Stimulated activated CD8-positive, alpha-beta memory T cell treated with anti-CD3 and anti-CD28 coated beads, Interleukin-15, amount 100 ng/mL, for 1 hour (primary cell): ENCODE results near the gene NUDT11.
"Not testable (repeated sequence)": the region's sequence is repeated elsewhere in the genome, so short reads cannot be mapped to it uniquely, and the experiment has no call there.

Source experiments
- DNase-seq: peaks from one replicate; pipeline ENCODE4 v3.0.0-alpha.2; 2020; ENCODE audit warnings: low read depth

NUDT11 gene

GRCh38 chrX:51496501-51497291 lies at the start of gene NUDT11:
Gene NUDT11, minus strand, starts transcription at chrX:51496592. Its CDS starts 148 bp downstream, at chrX:51496444.
- DNase-seq: no peak

- no peak for DNase-seq
Observed at GRCh38 chrX:51520393-51520792, 24.0 kb upstream of the NUDT11 start.

DNA sequence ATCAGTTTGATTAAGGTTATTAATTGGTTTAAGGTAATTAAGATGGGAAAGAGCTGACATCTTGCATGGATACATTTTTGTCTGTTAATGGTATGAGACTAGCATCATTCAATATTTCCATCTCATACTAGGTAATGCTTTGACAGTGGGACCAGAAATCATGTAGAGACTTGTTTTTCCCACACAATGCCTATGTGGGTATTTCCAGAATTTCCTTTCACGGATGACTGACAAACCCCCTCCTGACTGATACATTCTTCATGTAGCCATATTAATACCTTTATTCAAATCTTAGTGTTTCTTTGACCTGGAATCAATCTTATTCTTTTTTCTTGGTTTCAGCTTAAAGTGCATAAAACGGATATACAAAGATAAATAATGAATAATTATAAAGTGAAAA lies 22.7 kb upstream of the NUDT11 start:
- DNase-seq: not testable (repeated sequence)

DNA sequence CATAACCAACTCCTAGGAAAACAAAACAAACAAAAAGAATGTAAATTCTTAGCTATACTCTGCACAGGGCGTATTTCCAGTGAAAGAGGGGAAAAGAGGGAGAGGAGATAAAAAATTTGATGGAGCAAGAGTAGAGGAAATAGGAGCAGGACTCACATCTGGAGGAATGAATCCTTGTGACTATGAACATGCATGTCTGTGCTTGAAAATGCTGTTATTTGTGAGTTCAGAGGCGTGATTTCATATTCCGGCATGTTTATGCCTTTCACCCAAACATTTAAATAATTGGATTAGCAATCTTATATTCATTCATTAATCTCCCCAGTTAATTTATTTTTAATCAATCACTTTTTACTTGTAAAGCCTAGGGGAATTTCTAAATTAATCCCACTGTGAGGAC lies 11.2 kb upstream of the NUDT11 start:
- no peak for DNase-seq

DNA sequence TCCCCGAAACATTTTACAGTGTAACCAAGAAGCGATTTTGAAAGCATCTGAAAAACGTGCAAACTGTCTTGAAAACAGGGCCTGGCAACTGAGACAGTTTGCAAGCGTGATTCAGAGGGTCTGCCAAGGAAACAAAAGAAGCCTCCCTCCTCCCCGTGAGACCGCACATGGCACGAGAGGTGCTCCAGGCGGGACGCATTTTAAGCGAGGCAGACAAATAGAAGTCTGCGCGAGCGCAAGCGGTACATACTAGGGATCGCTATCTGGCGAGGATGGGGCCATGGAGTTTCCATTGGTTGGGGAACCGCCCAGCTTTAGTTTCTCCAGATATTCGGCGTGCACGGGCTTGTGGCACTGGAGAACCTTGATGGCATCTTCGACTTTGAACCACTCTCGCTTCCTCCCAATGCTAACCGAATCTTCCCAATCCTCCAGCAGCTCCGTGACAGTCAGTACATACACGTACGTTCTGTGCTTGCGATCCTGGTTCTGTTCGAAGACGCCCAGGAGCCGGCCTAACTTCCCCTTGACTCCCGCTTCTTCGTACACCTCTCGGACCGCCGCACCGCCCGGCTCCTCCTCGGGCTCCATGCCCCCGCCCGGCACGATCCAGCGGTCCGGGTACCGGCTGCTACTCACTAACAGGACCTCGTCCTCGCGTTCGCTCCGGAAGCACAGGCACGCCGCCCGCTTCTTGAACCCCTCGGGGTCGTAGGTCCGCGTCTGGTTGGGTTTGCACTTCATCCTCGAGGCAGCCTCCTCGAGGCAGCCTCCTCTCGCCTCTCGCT lies 497 bp downstream of the NUDT11 start:
- DNase-seq: not testable (repeated sequence)

- DNase-seq: no peak
Observed at GRCh38 chrX:51494409-51494808, 2.0 kb downstream of the NUDT11 start.

DNA sequence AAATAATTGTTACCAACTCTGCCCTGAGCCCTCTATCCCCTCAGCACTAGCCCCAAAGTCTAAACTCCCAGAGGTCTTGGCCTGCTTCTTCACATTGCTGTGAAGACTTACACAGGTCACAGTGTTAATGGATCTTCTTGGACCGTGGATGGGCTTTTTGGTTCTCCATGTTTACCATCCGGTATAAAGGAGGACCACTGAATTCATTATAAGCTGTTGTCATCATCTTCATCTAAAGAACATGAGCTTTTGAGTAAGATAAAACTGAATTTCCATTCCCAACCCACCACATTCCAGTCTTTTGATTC lies 8.5 kb downstream of the NUDT11 start:
- no peak for DNase-seq

DNA sequence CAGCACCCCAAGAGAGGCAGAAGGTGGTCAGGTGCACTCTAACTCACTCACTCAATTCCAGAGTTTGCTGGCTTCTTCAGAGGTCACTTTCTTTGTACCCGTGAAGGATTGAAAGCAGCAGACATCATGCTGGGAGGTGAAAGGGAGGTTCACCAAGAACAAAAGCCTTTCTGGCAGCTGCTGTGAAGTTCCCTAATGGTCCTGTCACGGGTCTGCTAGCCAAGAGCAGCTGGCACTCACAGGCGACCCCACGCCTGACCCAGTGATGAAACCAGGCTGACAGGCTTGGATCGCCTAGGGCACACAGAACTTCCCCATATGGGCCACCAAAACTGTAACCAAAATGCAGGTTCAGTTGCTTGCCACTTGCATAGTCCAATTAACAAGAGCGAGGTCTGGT lies 11.8 kb downstream of the NUDT11 start:
- no peak for DNase-seq

DNA sequence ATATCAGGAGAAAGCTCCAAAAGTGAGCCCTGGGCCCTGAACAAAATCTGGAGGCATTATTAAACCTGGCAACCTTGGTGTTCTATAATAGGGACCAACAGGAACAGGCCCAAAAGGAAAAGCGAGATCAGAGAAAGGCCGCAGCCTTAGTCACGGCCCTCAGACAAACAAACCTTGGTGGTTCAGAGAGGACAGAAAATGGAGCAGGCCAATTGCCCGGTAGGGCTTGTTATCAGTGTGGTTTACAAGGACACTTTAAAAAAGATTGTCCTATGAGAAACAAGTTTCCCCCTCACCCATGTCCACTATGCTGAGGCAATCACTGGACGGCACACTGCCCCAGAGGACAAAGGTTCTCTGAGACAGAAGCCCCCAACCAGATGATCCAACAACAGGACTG lies 14.0 kb downstream of the NUDT11 start:
- not testable (repeated sequence) for DNase-seq

- no peak for DNase-seq
Observed at GRCh38 chrX:51476930-51477329, 19.5 kb downstream of the NUDT11 start.

- no peak for DNase-seq
Observed at GRCh38 chrX:51463322-51463721, 33.1 kb downstream of the NUDT11 start.

DNA sequence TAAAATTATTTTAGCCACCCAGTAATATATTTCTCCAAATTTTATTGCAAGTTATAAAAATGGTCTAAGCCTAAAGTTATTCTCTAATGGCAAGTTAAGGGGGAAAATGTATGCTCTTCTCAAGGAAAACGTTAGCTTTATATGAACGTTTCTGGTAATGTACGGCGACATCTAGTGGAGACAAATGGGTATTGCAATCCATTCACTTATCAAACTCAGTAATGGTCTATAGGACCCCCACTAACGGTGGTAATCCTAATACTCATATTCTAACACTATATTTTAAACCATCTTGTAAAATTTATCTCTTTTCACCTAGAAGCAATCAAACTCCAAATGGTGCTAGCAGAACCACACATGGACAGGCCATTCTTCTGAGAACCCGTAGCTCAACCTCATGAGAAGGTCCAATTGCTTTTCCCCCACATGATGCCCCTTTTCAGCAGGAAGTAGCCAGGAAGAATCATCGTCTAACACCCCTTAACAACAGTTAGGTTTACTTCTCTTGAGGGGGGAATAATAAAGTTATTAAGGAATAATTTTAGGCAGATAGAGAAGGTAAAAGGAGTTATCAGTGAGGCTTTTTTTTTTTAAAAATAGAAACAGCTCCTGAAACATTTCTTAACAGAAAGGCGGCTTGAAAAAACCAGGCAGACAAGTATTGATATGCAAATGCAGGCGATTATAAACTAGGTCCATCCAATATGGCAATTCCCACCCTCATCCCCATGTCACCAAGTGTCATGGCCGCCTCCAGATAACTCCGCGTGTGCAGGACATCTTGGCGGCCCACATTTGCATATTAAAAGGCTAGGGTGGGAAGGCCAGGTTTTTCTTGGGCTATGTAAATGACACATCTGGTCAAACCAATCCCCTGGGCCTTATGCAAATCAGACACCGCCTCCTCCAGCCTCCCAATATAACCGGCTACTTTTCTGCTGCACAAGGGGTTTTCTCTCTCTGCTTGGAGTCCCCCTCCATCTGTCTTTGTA lies 35.0 kb downstream of the NUDT11 start:
- DNase-seq: no peak

DNA sequence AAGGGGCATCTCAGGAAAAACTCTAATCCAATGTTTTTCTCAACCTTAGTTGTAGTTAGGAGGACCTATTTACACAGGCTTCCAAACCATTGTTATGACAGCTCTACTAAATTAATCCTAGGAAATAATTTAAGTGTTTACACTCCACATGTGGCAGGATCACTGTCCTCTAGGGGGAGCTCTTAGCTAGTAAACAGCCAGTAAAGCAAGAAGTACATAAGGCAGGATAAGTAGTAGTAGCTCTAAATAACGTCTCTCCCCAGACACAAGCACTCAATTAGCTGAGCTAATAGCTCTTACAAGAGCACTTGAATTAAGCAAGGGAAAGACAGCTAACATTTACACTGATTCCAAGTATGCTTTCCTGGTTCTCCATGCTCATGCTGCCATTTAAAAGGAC lies 37.3 kb downstream of the NUDT11 start:
- no peak for DNase-seq

DNA sequence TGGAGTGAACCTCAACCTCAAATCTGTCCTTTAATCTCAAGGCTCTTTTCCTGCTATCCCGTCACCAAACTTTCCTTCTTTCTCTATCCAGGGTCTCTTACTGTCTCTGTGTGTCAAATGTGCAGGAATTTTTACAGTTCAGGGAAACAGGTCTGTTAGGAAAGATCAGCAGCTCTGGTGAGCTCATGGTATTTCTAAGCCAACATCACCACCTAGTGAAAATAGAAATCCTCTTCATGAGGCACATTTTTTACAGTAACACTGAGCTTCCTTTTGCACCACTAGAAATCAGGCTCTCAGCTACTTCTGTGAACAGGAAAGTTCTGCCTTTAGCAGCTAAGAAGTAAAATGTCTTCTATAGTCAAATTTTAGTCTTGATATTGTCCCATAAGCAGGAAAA lies 39.6 kb downstream of the NUDT11 start:
- DNase-seq: no peak

- DNase-seq: no peak
Observed at GRCh38 chrX:51456246-51456645, 40.1 kb downstream of the NUDT11 start.

DNA sequence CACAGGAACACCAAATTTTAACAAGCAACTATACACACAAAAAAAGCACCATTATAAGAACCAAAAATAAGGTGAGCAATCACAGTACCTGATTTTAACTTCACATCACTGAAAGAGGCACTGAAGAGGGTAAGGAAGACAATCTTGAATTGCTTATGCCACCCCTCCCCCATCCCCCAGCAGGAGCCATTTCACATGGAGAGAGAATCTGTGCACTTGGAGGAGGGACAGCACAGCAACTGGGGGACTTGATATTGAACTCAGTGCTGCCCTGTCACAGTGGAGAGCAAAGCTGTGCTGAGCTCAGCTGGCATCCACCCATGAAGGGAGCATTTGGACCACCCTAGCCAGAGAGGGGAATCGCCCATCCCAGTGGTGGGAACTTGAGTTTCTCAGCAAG lies 56.0 kb downstream of the NUDT11 start:
- DNase-seq: no peak
